Kidney epithelial cell (primary cell): ENCODE data around the gene CTSE. TPM values are rescaled to one million over a fixed set of nuclear protein-coding genes. Genes with fewer than 3 reads are reported as not detected.

ENCODE experiments used
- DNase-seq: peaks from one replicate; pipeline ENCODE4 v3.0.0-alpha.2; 2010; ENCODE audit warnings: low read depth
- H3K27me3 ChIP-seq: 2 replicates; pipeline ENCODE4 v1.6.0; 2011; ENCODE audit warnings: low read length; ENCODE audit not compliant: control insufficient read depth, insufficient read depth
- H3K36me3 ChIP-seq: 2 replicates; pipeline ENCODE4 v1.5.1; 2011; ENCODE audit warnings: low read length; ENCODE audit not compliant: control insufficient read depth, insufficient read depth
- H3K4me3 ChIP-seq: 2 replicates; pipeline ENCODE4 v1.5.1; 2011; ENCODE audit warnings: low read depth, mild to moderate bottlenecking, control low read depth, low read length
- CTCF ChIP-seq: IDR thresholded peaks from 2 replicates; pipeline ENCODE4 v1.5.1; 2011; ENCODE audit warnings: mild to moderate bottlenecking, moderate library complexity, low read length, control low read depth, inconsistent platforms; ENCODE audit not compliant: insufficient read depth, poor library complexity, severe bottlenecking
- total RNA-seq: library from RNA; depleted of rRNA; stranded (reverse); fragments of >200 nt; gene quantifications from 2 replicates; pipeline ENCODE4 v1.2.3, GENCODE V29; 2015

Gene CTSE
- total RNA-seq, 1 donor from 2014 or later, result not detected

- no peak for DNase-seq
- no peak for TF ChIP-seq CTCF
- H3K4me3 ChIP-seq, result no peak overlapping the region
- H3K36me3 ChIP-seq, result no peaks in the 10 kb centered on the region
- no peaks in the 10 kb centered on the region for H3K27me3 ChIP-seq
These were observed 8.6 kb downstream of the CTSE start for GRCh38 chr1:206015071-206015470.

- no peak for DNase-seq
- Histone ChIP-seq H3K4me3 (no peak overlapping the region), H3K27me3 (no peaks in the 10 kb centered on the region), H3K36me3 (no peaks in the 10 kb centered on the region)
- TF ChIP-seq CTCF, result no peak
These were observed 9.1 kb downstream of the CTSE start for GRCh38 chr1:206014601-206015000.

GRCh38 chr1:206013026-206013795 is 10.5 kb downstream of the CTSE start:
- no peak overlapping the region for H3K4me3 ChIP-seq
- H3K36me3 ChIP-seq, result no peaks in the 10 kb centered on the region
- no peaks in the 10 kb centered on the region for H3K27me3 ChIP-seq
- no peak for TF ChIP-seq CTCF
- no peak for DNase-seq

- H3K27me3 ChIP-seq, result no peaks in the 10 kb centered on the region
- no peak for TF ChIP-seq CTCF
- H3K36me3 ChIP-seq, result no peaks in the 10 kb centered on the region
- no peak for DNase-seq
- H3K4me3 ChIP-seq, result no peak overlapping the region
These were observed 11.4 kb downstream of the CTSE start for GRCh38 chr1:206012086-206012859.

GRCh38 chr1:206011057-206011456 is 12.6 kb downstream of the CTSE start:
- no peaks in the 10 kb centered on the region for H3K27me3 ChIP-seq
- no peak overlapping the region for H3K4me3 ChIP-seq
- no peaks in the 10 kb centered on the region for H3K36me3 ChIP-seq
- no peak for DNase-seq
- TF ChIP-seq CTCF, result no peak
